NT2/D1 (cell line): ENCODE measurements around the gene NLE1.

Experiments used
- DNase-seq: peaks from one replicate; pipeline ENCODE4 v3.0.0-alpha.2; 2011; ENCODE audit warnings: low read depth, low spot score
- H3K27me3 ChIP-seq: 2 replicates; pipeline ENCODE4 v1.6.0; 2011; ENCODE audit warnings: mild to moderate bottlenecking; ENCODE audit not compliant: insufficient read length, insufficient read depth
- H3K36me3 ChIP-seq: 2 replicates; pipeline ENCODE4 v1.6.1; 2011; ENCODE audit warnings: mild to moderate bottlenecking, low read length, mixed read lengths; ENCODE audit not compliant: insufficient read depth, insufficient read length
- H3K4me1 ChIP-seq: 2 replicates; pipeline ENCODE4 v1.5.1; 2011; ENCODE audit not compliant: insufficient read depth, insufficient read length
- H3K4me3 ChIP-seq: 2 replicates; pipeline ENCODE4 v1.5.1; 2011; ENCODE audit warnings: low read depth; ENCODE audit not compliant: insufficient read length
- H3K9ac ChIP-seq: 2 replicates; pipeline ENCODE4 v1.6.0; 2011; ENCODE audit warnings: low read depth; ENCODE audit not compliant: insufficient read length
- H3K9me3 ChIP-seq: 2 replicates; pipeline ENCODE4 v1.5.1; 2011; ENCODE audit warnings: mild to moderate bottlenecking, low read length; ENCODE audit not compliant: insufficient read depth
- SUZ12 ChIP-seq: IDR thresholded peaks from 2 replicates; pipeline ENCODE4 v1.6.1; 2011; ENCODE audit not compliant: insufficient read length, insufficient read depth; ENCODE audit errors: extremely low read depth
- YY1 ChIP-seq: IDR thresholded peaks from 2 replicates; pipeline ENCODE4 v1.6.1; 2011; ENCODE audit not compliant: insufficient read length, insufficient read depth
- ZNF274 ChIP-seq: IDR thresholded peaks from 2 replicates; pipeline ENCODE4 v1.6.1; 2011; ENCODE audit warnings: mild to moderate bottlenecking, low read depth, low read length

Gene NLE1

DNA sequence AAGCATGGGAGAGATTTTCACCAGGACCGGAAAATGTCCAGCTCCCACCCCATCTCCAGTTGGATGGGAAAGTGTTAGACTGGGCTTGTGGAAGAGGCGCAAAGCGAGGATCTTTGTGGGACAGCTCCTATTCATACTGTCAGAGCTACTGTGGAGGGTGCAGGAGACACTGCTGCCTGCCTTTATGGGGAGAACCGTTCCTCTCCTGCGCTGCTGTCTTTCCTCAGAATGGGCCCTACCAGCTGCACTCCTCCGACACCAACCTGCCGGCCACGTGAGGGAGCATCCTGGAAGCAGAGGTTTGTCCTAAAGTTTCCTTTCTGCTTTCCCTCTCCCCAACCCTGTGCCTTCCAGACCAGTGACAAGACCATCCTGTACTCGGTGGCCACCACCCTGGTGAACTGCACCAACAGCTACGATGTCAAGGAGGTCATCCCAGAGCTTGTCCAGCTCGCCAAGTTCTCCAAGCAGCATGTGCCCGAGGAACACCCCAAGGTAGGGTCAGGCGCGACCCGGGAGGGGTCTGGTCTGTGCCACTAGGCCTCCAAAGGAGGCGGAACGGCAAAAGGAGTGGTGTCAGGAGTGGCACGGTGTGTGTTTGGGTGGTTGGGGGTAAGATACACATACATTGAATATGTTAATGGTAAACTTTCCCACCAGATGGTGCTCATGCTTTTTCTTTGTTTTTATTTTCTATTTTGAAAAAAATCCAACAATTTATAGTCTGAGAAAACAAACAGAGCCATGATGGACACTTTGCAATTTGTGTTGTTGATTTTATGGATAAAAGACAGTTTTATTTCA lies 29.1 kb upstream of the NLE1 start:
- no peak for DNase-seq
- Histone ChIP-seq H3K27me3 (no peaks in the 10 kb centered on the region), H3K9ac (no peak overlapping the region), H3K9me3 (no peaks in the 10 kb centered on the region), H3K4me1 (no peaks in the 10 kb centered on the region), H3K36me3 (no peaks in the 10 kb centered on the region), H3K4me3 (no peak overlapping the region)
- TF ChIP-seq ZNF274: no peak
- TF ChIP-seq SUZ12: no peak
- TF ChIP-seq YY1: no peak

DNA sequence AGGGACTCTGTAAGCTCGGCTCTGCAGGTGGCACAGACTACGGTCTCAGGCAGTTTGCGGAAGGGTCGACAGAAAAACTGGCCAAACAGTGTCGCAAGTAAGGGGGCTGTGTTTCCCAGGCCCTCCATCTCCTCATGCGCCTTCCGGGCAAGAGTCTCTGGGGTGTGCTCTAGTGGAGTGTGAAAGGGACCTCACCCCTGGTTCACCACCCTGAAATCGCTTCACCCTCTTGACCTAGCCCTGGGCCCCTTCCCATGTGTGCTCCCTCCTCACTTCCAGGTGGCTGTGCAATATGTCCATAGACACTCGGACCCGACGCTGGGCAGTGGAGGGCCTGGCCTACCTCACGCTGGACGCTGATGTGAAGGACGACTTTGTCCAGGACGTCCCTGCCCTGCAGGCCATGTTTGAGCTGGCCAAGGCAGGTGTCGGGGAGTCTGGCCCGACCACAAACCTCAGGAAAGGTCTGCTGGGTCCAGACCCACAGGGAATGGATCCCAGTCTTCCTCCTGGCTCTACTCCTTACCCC lies 27.8 kb upstream of the NLE1 start:
- no peaks in the 10 kb centered on the region for H3K27me3 ChIP-seq
- TF ChIP-seq YY1 (no peak), ZNF274 (no peak), SUZ12 (no peak)
- H3K4me3 ChIP-seq: no peak overlapping the region
- no peak for DNase-seq
- H3K9ac ChIP-seq: no peak overlapping the region
- H3K4me1 ChIP-seq: no peaks in the 10 kb centered on the region
- no peaks in the 10 kb centered on the region for H3K36me3 ChIP-seq
- H3K9me3 ChIP-seq: no peaks in the 10 kb centered on the region

DNA sequence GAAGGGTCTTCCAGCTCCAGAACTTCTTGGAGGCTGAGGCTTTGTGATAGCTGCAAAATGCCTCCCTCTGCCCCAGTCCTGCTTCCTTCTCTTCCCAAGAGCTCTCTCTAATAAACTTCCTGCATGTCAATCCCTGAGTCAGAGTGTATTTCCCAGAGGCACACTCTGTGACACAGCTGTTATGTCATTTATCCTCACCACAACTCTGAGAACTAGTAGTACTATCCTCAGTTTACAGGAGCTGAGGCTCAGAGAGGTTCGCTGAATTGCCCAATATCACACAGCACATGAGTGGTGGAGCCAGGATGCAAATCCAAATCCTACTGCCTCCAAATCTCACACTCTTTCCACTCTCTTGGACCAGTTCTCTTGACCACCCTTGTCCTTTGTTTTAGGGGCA lies 25.6 kb upstream of the NLE1 start:
- DNase-seq: no peak
- H3K4me1 ChIP-seq: no peaks in the 10 kb centered on the region
- no peaks in the 10 kb centered on the region for H3K27me3 ChIP-seq
- no peaks in the 10 kb centered on the region for H3K36me3 ChIP-seq
- H3K9ac ChIP-seq: no peak overlapping the region
- H3K4me3 ChIP-seq: no peak overlapping the region
- TF ChIP-seq SUZ12: no peak
- TF ChIP-seq ZNF274: no peak
- no peak for TF ChIP-seq YY1
- no peaks in the 10 kb centered on the region for H3K9me3 ChIP-seq

DNA sequence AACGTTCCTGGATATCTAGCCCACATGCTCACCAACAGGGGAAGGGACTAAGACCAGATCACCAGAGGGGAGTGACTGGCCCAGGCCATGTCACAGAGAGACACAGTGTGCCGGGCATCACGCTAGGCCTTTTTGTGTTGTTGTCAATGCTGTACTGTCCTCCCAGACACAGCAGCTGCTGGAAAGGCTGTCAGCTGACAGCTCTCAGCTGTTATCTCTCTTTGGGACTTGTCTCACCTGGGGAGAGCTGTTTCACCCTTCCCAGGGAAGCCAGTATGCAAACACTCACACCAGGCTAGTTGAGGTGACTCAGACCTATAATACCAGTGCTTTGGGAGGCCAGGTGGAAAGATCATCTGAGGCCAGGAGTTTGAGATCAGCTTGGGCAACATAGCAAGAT lies 24.9 kb upstream of the NLE1 start:
- no peaks in the 10 kb centered on the region for H3K36me3 ChIP-seq
- H3K4me1 ChIP-seq: no peaks in the 10 kb centered on the region
- no peak overlapping the region for H3K9ac ChIP-seq
- H3K4me3 ChIP-seq: no peak overlapping the region
- DNase-seq: no peak
- TF ChIP-seq ZNF274 (no peak), SUZ12 (no peak), YY1 (no peak)
- no peaks in the 10 kb centered on the region for H3K27me3 ChIP-seq
- no peaks in the 10 kb centered on the region for H3K9me3 ChIP-seq

DNA sequence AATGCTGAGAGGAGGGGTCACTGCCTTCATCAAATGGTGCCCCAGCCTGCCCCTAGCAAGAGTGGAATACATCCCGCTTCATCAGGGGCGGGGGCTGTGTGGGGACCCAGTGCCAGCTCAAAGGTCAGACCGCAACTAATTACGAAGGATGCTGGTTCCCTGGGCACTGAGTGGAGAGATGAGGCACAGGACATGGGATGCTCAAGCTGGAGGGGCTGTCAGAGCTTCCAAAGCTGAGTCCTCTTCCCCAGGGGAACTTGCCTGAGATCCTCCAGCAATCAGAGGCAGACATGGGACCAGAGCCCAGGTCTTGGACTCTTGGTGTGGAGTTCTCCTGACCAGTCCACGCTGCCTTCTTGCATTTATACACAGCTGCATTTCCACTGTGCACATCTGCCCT lies 24.4 kb upstream of the NLE1 start:
- Histone ChIP-seq H3K9ac (no peak overlapping the region), H3K4me1 (no peaks in the 10 kb centered on the region), H3K36me3 (no peaks in the 10 kb centered on the region), H3K9me3 (no peaks in the 10 kb centered on the region), H3K4me3 (no peak overlapping the region), H3K27me3 (no peaks in the 10 kb centered on the region)
- DNase-seq: no peak
- TF ChIP-seq YY1: no peak

DNA sequence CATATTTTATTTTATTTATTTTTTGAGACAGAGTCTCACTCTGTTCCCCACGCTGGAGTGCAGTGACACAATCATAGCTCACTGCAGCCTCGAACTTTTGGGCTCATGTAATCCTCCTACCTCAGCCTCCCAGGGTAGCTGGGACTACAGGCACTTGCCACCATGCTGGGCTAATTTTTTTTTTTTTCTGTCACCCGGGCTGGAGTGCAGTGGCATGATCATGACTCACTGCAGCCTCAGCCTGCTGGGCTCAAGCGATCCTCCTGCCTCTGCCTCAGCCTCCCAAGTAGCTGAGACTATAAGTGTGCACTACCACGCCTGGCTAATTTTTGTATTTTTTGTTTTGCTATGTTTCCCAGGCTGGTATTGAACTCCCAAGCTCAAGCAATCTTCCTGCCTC lies 22.6 kb upstream of the NLE1 start:
- Histone ChIP-seq H3K27me3 (no peaks in the 10 kb centered on the region), H3K36me3 (no peaks in the 10 kb centered on the region), H3K9me3 (no peaks in the 10 kb centered on the region), H3K4me1 (no peaks in the 10 kb centered on the region), H3K4me3 (no peak overlapping the region), H3K9ac (no peak overlapping the region)
- DNase-seq: no peak
- TF ChIP-seq ZNF274 (no peak), SUZ12 (no peak), YY1 (no peak)

DNA sequence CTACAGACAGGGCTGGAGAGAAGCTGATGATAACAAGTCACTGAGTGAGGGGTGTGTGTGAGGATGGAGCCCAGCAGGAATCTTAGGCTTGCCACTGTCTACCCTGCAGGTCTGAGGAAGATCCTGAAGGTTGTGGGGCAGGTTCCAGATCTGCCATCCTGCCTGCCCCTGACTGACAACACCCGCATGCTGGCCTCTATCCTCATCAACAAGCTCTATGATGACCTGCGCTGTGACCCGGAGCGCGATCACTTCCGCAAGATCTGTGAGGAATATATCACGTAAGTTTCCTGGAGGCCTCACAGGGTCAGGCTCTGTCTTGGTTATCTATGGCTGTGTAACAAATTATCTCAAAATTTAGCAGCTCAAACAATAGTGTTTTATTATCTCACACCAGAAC lies 21.8 kb upstream of the NLE1 start:
- H3K9me3 ChIP-seq: no peaks in the 10 kb centered on the region
- TF ChIP-seq SUZ12 (no peak), ZNF274 (no peak), YY1 (no peak)
- no peak for DNase-seq
- H3K4me1 ChIP-seq: no peaks in the 10 kb centered on the region
- H3K27me3 ChIP-seq: no peaks in the 10 kb centered on the region
- no peaks in the 10 kb centered on the region for H3K36me3 ChIP-seq
- H3K4me3 ChIP-seq: no peak overlapping the region
- no peak overlapping the region for H3K9ac ChIP-seq

DNA sequence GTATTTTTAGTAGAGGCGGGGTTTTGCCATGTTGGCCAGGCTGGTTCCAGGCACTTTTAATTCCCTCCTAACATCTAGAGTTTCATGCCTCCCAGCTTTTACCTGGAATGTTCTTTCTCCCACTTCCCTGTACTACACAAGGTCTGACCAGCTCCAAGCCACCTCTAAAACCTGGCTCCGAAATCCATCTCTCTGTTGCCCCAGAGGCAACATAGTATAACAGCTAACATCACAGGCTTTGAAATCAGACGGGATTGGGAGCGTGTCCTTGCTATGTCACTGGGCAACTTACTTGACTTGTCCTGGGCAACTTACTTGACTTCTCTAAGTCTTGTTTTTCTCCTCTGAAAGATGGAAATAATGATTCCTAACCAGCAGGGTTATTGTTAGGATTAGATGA lies 20.7 kb upstream of the NLE1 start:
- H3K27me3 ChIP-seq: no peaks in the 10 kb centered on the region
- TF ChIP-seq SUZ12 (no peak), ZNF274 (no peak), YY1 (no peak)
- no peak overlapping the region for H3K4me3 ChIP-seq
- no peaks in the 10 kb centered on the region for H3K9me3 ChIP-seq
- no peaks in the 10 kb centered on the region for H3K36me3 ChIP-seq
- peaks cover 2% of the 10 kb centered on the region for H3K4me1 ChIP-seq
- DNase-seq: no peak
- H3K9ac ChIP-seq: no peak overlapping the region
